ENCODE results near the gene ADCY2.

Gene ADCY2

DNA sequence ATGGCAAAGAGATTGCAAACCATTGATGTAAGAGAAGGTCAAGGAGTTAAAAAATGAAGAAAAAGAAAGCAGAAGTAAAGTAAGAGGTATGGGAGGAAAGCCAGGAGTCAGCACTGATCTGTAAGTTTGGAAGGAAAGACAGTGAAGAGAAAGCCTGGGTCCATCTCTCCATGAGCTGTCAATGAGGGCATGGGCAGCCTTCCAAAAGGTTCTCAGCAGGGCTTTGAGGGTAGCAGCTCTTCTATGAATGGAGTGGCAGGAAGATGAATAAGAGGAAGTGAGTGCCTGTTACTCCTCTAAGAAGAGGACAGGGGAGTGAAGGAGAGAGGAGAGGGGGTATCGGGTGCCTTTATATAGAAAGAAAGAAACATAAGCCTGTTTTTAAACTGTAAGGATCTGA lies 97.1 kb downstream of the ADCY2 start:
- TF ChIP-seq, protein P1, sequence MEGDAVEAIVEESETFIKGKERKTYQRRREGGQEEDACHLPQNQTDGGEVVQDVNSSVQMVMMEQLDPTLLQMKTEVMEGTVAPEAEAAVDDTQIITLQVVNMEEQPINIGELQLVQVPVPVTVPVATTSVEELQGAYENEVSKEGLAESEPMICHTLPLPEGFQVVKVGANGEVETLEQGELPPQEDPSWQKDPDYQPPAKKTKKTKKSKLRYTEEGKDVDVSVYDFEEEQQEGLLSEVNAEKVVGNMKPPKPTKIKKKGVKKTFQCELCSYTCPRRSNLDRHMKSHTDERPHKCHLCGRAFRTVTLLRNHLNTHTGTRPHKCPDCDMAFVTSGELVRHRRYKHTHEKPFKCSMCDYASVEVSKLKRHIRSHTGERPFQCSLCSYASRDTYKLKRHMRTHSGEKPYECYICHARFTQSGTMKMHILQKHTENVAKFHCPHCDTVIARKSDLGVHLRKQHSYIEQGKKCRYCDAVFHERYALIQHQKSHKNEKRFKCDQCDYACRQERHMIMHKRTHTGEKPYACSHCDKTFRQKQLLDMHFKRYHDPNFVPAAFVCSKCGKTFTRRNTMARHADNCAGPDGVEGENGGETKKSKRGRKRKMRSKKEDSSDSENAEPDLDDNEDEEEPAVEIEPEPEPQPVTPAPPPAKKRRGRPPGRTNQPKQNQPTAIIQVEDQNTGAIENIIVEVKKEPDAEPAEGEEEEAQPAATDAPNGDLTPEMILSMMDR (IDR thresholded peaks at IDR 0.05; ENCODE audit: control extremely low read depth, extremely low read depth, low read depth, missing control alignments) = no peak
- POLR2A ChIA-PET = no interaction called here
- CTCF ChIA-PET = interaction anchor here (1.2 kb wide), 2 partner anchors 10 to 51 kb away, joined by 3 read pairs; no protein-coding TSS in a partner anchor
- DNase-seq (ENCODE audit: extremely low spot score) = no peak

DNA sequence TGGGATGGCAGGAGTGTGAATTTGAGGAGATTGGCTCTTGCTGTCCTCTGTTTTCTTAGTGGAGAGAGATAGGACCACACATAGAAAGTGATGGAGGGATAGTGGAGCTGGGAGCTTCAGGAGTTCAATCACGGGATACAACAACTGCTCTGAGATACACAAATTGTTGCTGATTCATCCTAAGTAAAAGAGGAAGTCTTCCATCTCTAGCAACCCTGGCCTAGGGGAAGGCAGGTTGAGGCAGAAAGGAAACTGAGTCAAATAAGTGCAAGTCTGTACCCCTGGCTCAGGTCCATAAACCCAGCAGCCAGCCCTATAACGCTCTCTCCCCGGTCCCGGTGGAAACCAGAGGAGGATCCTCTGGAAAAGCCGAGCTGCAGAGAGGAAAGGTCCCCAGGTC lies 97.7 kb downstream of the ADCY2 start:
- TF ChIP-seq, protein P1 (IDR thresholded peaks at IDR 0.05; ENCODE audit: control extremely low read depth, extremely low read depth, low read depth, missing control alignments) = no peak
- CTCF ChIA-PET = interaction anchor here (0.9 to 1.1 kb wide), 2 partner anchors 10 to 14 kb away, joined by 3 read pairs; no protein-coding TSS in a partner anchor
- no peak for DNase-seq (ENCODE audit: extremely low spot score)
- POLR2A ChIA-PET = no interaction called here

DNA sequence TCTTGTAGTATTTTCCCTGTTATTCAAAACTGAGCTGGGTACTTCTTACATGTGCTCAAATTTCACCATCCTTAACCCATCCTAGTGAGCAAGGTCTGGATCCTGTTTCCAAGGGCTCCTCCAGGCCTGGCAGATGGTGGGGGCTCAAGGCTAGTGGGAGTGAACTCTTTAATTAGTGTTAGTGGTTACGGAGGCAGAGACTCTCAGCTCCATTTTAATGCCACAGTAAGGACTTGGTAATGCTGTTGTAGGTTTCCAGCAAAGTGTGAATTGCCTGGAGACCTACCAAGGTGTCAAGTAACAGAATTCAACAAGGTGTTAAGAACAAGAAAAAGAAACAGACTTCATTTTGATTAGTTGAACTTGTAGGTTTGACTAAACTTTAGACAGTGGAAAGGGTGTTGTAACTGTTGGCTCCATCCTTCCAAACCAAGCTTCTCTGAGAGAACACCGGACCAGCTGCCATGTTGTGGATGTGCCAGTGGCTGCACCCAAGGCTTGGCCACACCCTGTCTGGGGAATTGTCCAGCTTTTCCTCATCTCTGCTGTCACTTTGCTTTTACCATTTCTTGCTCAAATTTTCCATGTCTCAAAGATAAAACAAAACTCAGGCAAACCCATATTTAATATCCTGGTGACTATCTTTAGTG lies 98.7 kb downstream of the ADCY2 start:
- ChIA-PET POLR2A (no interaction called here), CTCF (interaction anchor here (0.9 to 1.2 kb wide), 3 partner anchors 11 to 18 kb away, joined by 3 read pairs; no protein-coding TSS in a partner anchor)
- TF ChIP-seq, protein P1 (IDR thresholded peaks at IDR 0.05; ENCODE audit: control extremely low read depth, extremely low read depth, low read depth, missing control alignments) = no peak
- DNase-seq (ENCODE audit: extremely low spot score) = no peak

DNA sequence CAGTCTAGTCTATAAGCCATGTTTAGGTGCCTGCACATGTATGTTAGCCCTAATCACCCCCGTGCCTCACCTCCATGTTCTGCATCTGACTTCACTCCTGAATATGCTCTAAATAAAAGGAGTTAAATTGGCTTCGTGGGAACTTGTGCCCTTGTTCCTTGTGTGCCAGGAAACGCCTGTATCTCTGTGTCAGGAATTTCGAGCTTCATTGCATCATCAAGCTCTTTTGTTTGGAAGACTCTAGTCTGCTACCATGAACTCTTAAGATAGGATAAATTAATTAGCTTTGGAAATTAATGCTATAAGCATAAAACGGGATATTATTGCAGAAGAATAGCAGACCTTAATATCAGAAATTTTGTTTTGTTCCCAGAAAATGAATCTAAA lies 99.2 kb downstream of the ADCY2 start:
- ChIA-PET POLR2A (no interaction called here), CTCF (interaction anchor here (1.2 kb wide), 1 partner anchor 17 kb away, joined by 3 read pairs; no protein-coding TSS in a partner anchor)
- TF ChIP-seq, protein P1 (IDR thresholded peaks at IDR 0.05; ENCODE audit: control extremely low read depth, extremely low read depth, low read depth, missing control alignments) = no peak
- no peak for DNase-seq (ENCODE audit: extremely low spot score)

DNA sequence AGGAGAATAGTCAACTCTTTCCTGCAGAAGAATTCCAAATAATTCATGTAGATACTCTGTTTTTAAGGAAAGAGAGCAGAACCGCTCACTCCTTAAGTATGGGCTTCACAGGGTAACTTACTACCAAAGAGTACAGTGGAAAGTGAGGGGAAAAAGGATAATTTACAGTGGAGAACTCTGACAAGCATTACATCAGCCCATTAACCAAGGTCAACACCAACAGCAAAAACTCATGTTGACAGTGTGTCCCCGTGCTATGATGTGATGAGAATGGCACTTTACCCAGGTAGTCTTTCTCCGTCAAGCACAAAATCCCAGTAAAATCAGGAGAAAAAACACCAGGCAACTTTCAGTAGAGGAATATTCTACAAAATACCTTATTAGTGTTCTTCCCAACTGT lies 104.3 kb downstream of the ADCY2 start:
- no peak for DNase-seq (ENCODE audit: extremely low spot score)
- POLR2A ChIA-PET = no interaction called here
- CTCF ChIA-PET = no interaction called here
- TF ChIP-seq, protein P1 (IDR thresholded peaks at IDR 0.05; ENCODE audit: control extremely low read depth, extremely low read depth, low read depth, missing control alignments) = no peak

DNA sequence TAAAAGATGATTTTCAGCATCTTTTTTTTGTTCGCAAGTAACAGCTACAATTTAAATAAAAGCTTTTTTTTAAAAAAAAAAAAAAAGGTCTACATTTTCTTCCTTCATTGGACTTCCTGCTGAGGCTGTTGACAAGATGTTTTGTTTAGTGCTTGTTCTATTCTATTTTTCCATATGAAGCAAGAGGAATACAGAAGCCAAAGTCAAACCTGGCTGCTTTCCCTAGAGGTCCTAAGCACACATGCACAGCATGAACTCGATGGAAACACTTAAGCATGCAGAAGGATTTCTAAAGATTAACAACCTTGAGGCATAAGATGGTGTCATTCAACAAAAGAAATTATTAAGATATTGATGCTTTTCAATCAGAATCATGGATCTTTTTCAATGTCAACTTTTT lies 105.1 kb downstream of the ADCY2 start:
- ChIA-PET POLR2A (no interaction called here), CTCF (no interaction called here)
- TF ChIP-seq, protein P1 (IDR thresholded peaks at IDR 0.05; ENCODE audit: control extremely low read depth, extremely low read depth, low read depth, missing control alignments) = no peak
- DNase-seq (ENCODE audit: extremely low spot score) = no peak
